Measurements from ENCODE around the gene DEPDC7.

Gene DEPDC7

DNA sequence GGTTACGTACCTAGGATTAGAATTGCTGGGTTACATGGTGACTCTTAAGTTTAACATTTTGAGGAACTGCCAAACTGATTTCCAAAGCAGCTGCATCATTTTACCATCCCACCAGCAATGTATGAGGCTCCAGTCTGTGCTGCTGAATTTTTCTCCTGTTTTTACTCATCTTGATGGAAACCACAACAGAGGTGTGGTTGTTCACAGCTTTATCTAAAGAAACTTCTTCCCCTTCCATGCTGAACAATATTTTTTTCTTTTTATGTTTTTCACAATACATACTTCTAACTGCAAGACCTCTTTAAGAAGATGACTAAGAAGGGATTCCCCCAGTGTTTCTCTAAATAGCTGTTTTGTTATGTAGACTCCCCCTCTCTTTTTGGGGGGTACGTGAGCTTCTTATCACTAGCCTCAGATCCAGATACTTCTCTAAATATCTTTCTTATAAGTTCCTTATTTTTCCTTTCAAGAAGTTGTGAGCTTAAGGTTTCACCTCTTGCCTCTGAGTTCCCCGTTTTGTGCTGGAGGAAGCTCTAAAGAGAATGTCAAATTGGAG is 47.7 kb downstream of the DEPDC7 start:
- peak; percentile 32 to 40 for DNase-seq

DNA sequence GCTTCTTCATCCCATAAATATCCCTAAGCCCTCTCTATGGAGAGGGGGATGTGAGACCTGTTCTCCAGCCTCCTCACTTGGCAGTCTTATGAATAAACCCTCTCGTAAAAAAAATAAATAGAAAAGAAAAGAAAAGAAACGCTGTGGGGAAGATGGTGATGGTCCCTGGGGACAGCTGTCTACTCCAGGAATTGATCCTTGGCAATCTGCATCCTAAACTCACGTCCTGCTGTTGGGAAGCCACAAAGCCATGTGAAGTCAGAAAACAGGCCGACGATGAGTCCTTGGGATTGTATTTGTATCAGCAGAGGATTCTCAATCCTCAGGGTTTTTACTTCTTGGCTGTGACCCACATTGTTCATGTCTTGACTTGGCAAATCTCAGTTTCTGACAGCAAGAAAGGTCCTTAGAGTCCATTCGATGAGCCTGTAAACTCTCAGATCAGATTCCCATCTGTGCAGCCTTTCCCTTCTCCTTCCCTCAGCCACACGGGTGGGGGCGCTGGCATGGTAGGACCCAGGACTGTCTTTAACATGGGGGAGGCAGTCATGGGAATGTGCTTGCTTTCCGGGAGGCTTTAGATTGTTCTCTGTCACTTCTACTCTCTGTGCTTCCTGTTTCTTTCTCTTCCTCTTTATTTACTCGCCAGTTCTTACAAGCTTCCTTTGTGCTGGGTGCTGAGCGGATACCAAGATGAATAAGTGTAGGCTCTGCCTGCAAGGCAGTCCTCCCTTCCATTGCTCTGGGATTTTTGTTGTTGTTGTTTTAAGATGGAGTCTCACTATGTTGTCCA is 48.6 kb downstream of the DEPDC7 start:
- peak; percentile 45 to 47 for DNase-seq

DNA sequence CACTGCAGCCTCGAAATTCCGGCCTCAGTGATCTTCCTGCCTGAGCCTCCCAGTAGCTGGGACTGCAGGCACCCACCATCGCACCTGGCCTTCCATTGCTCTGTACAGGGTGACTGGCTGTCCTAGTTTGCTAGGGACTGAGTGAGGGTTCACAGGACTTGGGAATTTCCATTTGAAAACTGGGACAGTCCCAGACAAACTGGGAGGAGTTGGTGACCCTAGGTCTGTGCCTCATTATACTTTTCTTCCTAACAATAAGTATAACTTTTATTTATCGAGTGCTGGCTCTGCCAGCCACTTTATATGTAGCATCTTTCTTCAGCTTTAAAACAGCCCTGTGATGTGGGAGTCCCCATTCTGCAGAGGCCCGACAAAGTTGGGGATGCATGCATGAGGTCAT is 49.2 kb downstream of the DEPDC7 start:
- no peak for DNase-seq

DNA sequence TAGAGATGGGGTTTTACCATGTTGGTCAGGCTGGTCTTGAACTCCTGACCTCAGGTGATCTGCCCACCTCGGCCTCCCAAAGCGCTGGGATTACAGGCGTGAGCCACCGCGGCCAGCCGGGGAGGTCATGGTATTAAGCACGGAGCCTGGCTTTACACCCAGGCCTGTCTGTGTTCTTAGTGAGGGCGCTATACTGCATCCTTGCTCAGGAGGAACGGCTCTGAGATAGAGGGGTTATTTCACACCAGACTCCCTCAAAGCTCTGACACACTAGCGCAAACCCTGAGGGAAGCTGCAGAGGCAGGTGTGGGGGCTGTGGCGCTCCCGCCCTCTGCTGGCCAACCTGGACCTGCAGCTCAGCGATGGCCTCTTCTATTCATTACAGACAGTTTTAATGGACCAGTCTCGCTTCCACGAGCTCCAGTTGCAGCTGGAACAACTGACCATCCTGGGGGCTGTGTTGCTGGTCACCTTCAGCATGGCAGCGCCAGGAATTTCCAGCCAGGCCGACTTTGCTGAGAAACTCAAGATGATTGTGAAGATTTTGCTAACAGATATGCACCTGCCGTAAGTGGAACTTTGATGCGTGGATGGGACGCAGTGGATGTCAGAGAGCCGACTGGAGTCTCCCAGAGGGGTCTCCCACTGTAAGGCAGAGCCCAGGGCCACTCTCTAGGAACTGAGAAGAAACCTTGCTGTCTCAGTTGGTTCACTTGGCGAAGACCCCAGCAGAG is 49.9 kb downstream of the DEPDC7 start:
- DNase-seq = peak; percentile 31 to 47

DNA sequence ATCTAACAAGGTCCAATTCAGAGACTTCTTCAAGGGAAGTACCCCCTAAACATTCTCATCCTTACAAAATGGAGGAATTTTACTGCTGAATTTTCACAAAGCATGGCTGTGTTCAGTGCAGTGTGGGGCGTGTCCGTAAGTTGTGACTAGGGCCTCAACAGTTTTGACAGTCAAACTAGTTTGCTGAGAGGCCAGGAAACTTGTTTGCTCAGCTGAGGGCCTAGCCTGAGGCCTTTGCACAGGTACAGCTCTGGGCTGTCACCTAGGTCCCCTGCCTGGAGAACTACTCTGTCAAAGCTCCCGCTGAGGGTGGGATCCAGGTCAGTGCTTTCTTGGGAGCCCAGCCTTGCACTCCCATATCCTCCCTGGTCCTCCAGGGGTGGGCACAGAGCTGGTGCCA is 51.6 kb downstream of the DEPDC7 start:
- DNase-seq = no peak

DNA sequence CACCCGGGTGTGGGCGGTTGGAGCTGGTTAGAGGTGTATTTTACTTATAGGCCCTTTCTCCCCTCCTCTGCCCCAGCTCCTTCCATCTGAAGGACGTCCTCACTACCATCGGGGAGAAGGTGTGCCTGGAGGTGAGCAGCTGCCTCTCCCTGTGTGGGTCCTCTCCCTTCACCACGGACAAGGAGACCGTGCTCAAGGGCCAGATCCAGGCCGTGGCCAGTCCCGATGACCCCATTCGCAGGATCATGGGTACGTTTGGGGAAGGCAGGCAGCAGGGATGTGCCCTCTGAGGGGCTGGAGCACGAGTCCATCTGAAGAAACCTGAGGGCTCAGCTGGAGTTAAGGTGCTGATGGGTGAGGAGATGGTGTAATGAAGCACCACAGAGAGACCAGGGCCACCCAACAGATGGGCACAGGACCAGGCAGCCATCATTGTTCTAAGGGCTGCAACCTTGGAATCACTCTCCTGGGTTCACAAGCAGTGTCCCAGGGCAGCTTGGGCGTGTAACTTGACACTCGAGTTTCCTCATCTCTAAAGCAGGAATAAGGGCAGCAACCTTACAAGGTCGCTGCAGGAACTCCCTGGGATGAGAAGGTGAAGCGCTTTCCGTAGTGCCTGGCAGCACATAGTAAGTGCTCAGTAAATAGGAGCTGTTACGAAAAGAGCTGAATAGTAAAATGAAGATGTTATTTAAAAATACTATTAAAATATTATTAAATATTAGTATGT is 53.1 kb downstream of the DEPDC7 start:
- DNase-seq = no peak

DNA sequence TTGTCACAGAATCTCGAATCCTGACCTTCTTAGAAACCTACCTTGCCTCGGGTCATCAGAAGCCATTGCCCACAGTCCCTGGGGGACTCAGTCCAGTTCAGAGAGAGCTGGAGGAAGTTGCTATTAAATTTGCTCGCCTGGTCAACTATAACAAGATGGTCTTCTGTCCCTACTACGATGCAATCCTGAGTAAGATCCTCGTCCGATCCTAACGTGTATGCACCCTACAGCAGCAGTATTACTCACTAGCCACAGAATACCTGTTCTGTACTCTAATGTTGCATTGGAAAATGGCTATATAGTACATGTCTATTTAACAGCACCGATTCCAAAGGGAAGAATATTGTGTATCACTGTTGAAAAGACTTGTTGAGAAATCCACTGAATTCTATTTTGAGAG is 56.8 kb downstream of the DEPDC7 start:
- no peak for DNase-seq
